Measurements from ENCODE around the gene LRAT. TPM values are rescaled to one million over a fixed set of nuclear protein-coding genes. Genes with fewer than 3 reads are reported as not detected.

LRAT gene
- total and polyA plus RNA-seq, 10 of the 15 experiments (the other 5 are each of a cell fraction or from before 2014, with no cell fraction given): 0.07 to 0.08 TPM; not detected in 8

DNA sequence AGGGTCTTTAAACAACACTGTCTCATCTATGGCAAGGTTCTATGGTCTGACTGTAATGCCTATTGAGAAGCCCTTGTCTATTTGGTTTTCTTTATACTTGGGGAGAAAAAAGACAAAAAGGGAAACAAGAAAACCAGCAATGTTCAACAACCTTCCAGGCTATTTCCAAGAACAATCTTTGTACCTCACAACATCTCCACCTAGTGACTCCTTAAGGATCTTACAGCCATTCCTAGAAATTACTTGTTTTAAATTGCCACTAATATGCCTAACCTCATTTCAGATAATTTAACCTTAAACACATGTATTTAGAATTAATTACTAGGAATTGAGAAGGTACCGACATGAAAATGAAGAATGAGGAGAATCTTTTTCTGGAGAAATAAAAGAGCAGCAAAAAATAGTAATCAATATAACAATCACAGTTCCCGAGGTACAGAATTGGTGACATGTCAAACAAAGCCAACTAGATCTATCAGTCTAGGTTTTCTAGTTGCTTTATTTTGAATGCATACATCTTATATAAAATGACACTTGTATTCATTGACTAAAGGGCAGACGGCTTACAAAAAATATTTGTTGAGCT is 35.7 kb downstream of the LRAT start (continued):
- no peak for TF ChIP-seq EP300 (IDR thresholded peaks at IDR 0.05; ENCODE audit: borderline replicate concordance in 1 of 2, control insufficient read depth in 1 of 2, low read depth in 2 of 2, low read length in 2 of 2)
- TF ChIP-seq, protein P1, sequence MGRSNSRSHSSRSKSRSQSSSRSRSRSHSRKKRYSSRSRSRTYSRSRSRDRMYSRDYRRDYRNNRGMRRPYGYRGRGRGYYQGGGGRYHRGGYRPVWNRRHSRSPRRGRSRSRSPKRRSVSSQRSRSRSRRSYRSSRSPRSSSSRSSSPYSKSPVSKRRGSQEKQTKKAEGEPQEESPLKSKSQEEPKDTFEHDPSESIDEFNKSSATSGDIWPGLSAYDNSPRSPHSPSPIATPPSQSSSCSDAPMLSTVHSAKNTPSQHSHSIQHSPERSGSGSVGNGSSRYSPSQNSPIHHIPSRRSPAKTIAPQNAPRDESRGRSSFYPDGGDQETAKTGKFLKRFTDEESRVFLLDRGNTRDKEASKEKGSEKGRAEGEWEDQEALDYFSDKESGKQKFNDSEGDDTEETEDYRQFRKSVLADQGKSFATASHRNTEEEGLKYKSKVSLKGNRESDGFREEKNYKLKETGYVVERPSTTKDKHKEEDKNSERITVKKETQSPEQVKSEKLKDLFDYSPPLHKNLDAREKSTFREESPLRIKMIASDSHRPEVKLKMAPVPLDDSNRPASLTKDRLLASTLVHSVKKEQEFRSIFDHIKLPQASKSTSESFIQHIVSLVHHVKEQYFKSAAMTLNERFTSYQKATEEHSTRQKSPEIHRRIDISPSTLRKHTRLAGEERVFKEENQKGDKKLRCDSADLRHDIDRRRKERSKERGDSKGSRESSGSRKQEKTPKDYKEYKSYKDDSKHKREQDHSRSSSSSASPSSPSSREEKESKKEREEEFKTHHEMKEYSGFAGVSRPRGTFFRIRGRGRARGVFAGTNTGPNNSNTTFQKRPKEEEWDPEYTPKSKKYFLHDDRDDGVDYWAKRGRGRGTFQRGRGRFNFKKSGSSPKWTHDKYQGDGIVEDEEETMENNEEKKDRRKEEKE (IDR thresholded peaks at IDR 0.05): no peak

DNA sequence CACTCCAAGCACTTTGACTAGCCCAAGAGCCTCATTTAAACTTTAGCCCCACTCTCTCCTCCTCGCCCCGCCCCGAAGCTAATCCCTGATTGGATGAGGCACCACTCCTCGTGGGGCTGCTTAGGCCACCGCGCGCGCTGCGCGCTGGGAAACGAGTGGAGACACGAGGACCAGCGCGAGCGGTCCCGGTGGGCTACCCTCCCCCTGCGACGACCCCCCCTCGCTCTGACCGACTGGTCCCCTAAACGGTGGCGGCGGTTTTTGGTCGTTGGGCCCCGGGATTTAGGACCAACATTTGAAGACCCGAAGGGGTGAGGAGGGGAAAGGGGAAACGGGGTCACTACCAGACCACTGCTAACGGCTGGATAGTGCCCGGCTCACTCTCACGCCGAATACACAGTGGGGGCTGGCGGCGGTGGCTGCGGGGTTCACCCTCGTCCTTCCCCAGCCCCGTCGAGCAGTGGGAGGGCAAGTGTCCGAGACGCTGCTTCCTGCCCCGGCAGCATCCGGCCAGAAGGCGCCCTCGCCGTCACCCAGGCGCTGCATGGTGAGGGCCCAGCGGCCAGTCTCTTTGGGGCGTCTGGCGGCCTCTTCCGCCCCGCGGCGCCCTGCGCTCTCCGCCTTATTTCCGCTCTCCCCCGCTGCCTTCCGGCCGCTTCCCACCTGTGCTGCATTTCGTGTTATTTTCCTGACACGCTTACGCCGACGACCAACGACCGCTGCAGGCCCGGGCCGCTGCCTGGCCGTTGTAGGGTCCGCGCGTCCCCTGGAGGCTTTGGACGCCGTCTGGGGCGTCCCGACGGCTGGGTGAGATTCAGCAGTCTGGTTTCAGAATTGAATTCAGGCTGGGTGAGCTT is 37.6 kb downstream of the LRAT start, which contains the start of gene RBM46:
TSS of gene RBM46 (plus strand) at position 147 of the 857 bp plus-strand sequence. CDS start 15,481 bp downstream, outside the sequence.
- H3K9me3 ChIP-seq (replicated peaks; ENCODE audit: control insufficient read depth, insufficient read depth, low read length): no peaks in the 10 kb centered on the region
- no peaks in the 10 kb centered on the region for H3K4me1 ChIP-seq (ENCODE audit: control insufficient read depth, insufficient read depth, low read length)
- POLR2A ChIA-PET: no interaction called here
- no peak within 1 kb of the TSS for H2AFZ ChIP-seq (ENCODE audit: control insufficient read depth, low read depth, low read length)
- ATAC-seq (no peak), DNase-seq (ENCODE audit: low read depth, low spot score) (no peak), FAIRE-seq (no peak)
- intact Hi-C loops (cut with micrococcal nuclease; ENCODE audit: unreplicated experiment) (no loop called here), in situ Hi-C loops (cut with MboI) (no loop called here)
- RAD21 ChIA-PET (ENCODE audit: unreplicated experiment): no interaction called here
- no peaks in the 10 kb centered on the region for H4K20me1 ChIP-seq (ENCODE audit: control insufficient read depth, insufficient read depth)
- H3K79me2 ChIP-seq (ENCODE audit: control insufficient read depth, insufficient read depth, low read length): no peaks in the 10 kb centered on the region
- H3K27me3 ChIP-seq (replicated peaks in 1 of 2; ENCODE audit: control insufficient read depth in 2 of 2, insufficient read depth in 2 of 2, low read length in 1 of 2): no peaks in the 10 kb centered on the region
- 68% methylated on average over 43 of the region's 76 CpGs for WGBS (ENCODE audit: insufficient coverage, insufficient replicate concordance, low lambda C conversion rate, missing lambda C conversion rate)
- H3K9ac ChIP-seq (ENCODE audit: control insufficient read depth, insufficient read depth, low read length): no peak within 1 kb of the TSS
- no TSS peak for BruUV-seq (replicated peaks)
- CTCF ChIA-PET: no interaction called here
- no peak within 1 kb of the TSS for H3K27ac ChIP-seq (ENCODE audit: control insufficient read depth, insufficient read depth)
- H3K36me3 ChIP-seq (ENCODE audit: control insufficient read depth in 2 of 2, insufficient read depth in 2 of 2, low read length in 1 of 2): no peaks in the 10 kb centered on the region
- SMC1A ChIA-PET (ENCODE audit: uncharacterized antibody, unreplicated experiment): no interaction called here
- no peak within 1 kb of the TSS for H3K4me3 ChIP-seq
- no peak within 1 kb of the TSS for H3K4me2 ChIP-seq (ENCODE audit: control insufficient read depth, insufficient read depth)
- TF ChIP-seq MTA2 (IDR thresholded peaks at IDR 0.05; ENCODE audit: low read depth): no peak
- TF ChIP-seq, protein P2, sequence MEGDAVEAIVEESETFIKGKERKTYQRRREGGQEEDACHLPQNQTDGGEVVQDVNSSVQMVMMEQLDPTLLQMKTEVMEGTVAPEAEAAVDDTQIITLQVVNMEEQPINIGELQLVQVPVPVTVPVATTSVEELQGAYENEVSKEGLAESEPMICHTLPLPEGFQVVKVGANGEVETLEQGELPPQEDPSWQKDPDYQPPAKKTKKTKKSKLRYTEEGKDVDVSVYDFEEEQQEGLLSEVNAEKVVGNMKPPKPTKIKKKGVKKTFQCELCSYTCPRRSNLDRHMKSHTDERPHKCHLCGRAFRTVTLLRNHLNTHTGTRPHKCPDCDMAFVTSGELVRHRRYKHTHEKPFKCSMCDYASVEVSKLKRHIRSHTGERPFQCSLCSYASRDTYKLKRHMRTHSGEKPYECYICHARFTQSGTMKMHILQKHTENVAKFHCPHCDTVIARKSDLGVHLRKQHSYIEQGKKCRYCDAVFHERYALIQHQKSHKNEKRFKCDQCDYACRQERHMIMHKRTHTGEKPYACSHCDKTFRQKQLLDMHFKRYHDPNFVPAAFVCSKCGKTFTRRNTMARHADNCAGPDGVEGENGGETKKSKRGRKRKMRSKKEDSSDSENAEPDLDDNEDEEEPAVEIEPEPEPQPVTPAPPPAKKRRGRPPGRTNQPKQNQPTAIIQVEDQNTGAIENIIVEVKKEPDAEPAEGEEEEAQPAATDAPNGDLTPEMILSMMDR (IDR thresholded peaks at IDR 0.05 in 2 of 3, conservative IDR thresholded peaks at IDR 0.05 in 1 of 3; ENCODE audit: control insufficient read depth in 2 of 3, extremely low read depth in 1 of 3, insufficient read depth in 1 of 3, low read depth in 3 of 3, low read length in 3 of 3): no peak
- TF ChIP-seq, protein P3, sequence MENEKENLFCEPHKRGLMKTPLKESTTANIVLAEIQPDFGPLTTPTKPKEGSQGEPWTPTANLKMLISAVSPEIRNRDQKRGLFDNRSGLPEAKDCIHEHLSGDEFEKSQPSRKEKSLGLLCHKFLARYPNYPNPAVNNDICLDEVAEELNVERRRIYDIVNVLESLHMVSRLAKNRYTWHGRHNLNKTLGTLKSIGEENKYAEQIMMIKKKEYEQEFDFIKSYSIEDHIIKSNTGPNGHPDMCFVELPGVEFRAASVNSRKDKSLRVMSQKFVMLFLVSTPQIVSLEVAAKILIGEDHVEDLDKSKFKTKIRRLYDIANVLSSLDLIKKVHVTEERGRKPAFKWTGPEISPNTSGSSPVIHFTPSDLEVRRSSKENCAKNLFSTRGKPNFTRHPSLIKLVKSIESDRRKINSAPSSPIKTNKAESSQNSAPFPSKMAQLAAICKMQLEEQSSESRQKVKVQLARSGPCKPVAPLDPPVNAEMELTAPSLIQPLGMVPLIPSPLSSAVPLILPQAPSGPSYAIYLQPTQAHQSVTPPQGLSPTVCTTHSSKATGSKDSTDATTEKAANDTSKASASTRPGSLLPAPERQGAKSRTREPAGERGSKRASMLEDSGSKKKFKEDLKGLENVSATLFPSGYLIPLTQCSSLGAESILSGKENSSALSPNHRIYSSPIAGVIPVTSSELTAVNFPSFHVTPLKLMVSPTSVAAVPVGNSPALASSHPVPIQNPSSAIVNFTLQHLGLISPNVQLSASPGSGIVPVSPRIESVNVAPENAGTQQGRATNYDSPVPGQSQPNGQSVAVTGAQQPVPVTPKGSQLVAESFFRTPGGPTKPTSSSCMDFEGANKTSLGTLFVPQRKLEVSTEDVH (IDR thresholded peaks at IDR 0.05; ENCODE audit: low read depth, partially characterized antibody): no peak
- TF ChIP-seq, protein P4, sequence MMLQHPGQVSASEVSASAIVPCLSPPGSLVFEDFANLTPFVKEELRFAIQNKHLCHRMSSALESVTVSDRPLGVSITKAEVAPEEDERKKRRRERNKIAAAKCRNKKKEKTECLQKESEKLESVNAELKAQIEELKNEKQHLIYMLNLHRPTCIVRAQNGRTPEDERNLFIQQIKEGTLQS (IDR thresholded peaks at IDR 0.05; ENCODE audit: borderline replicate concordance, extremely low read depth, low read depth, low read length): no peak
- TF ChIP-seq POLR2AphosphoS5 (IDR thresholded peaks at IDR 0.05; ENCODE audit: low read length): no peak
- TF ChIP-seq GATAD2B (conservative IDR thresholded peaks at IDR 0.05; ENCODE audit: low read depth): no peak
- no peak for TF ChIP-seq SUZ12 (IDR thresholded peaks at IDR 0.05; ENCODE audit: unreplicated experiment)
- TF ChIP-seq EED (IDR thresholded peaks at IDR 0.05; ENCODE audit: low read depth): no peak

All from GM12878 (cell line).